CD4-positive, alpha-beta T cell treated with Interleukin-2 at 100 ng/mL for 4 hours (primary cell): ENCODE measurements around the gene RGS3.

Experiments used
- DNase-seq: peaks from one replicate; pipeline ENCODE4 v3.0.0-alpha.2; 2020; ENCODE audit warnings: low spot score

RGS3 gene

GRCh38 chr9:113529336-113530009 is 65.9 kb downstream of the RGS3 start:
- no peak for DNase-seq

- no peak for DNase-seq
These were observed 66.6 kb downstream of the RGS3 start for GRCh38 chr9:113530022-113530635.

- no peak for DNase-seq
These were observed 67.4 kb downstream of the RGS3 start for GRCh38 chr9:113530942-113531341.

GRCh38 chr9:113531919-113532808 is 68.6 kb downstream of the RGS3 start:
- no peak for DNase-seq

- no peak for DNase-seq
These were observed 69.3 kb downstream of the RGS3 start for GRCh38 chr9:113532809-113533190.

- DNase-seq: no peak
These were observed 70.1 kb downstream of the RGS3 start for GRCh38 chr9:113533335-113534225.

- no peak for DNase-seq
These were observed 72.2 kb downstream of the RGS3 start for GRCh38 chr9:113535756-113536155.

GRCh38 chr9:113536166-113536482 is 72.6 kb downstream of the RGS3 start:
- DNase-seq: no peak

- DNase-seq: no peak
These were observed 73.1 kb downstream of the RGS3 start for GRCh38 chr9:113536483-113537228.

- no peak for DNase-seq
These were observed 73.8 kb downstream of the RGS3 start for GRCh38 chr9:113537229-113537810.

GRCh38 chr9:113538131-113538530 is 74.6 kb downstream of the RGS3 start:
- no peak for DNase-seq

- DNase-seq: no peak
These were observed 75.3 kb downstream of the RGS3 start for GRCh38 chr9:113538701-113539430.

- DNase-seq: no peak
These were observed 76.9 kb downstream of the RGS3 start for GRCh38 chr9:113540466-113540865.

GRCh38 chr9:113541019-113541900 is 77.7 kb downstream of the RGS3 start:
- DNase-seq: no peak

GRCh38 chr9:113542006-113542405 is 78.5 kb downstream of the RGS3 start:
- DNase-seq: no peak

- no peak for DNase-seq
These were observed 79.2 kb downstream of the RGS3 start for GRCh38 chr9:113542741-113543140.

GRCh38 chr9:113543296-113543981 is 79.9 kb downstream of the RGS3 start:
- DNase-seq: no peak

- DNase-seq: no peak
These were observed 80.4 kb downstream of the RGS3 start for GRCh38 chr9:113543982-113544303.

GRCh38 chr9:113545068-113545467 is 81.5 kb downstream of the RGS3 start:
- no peak for DNase-seq
